Embryonic facial prominence (tissue), 1 donor: Measurements from ENCODE around the gene HOXD1.

Experiments
- DNase-seq: peaks from one replicate; pipeline ENCODE4 v3.0.0-alpha.2; 2016; ENCODE audit errors: extremely low spot score

HOXD1 gene

DNA sequence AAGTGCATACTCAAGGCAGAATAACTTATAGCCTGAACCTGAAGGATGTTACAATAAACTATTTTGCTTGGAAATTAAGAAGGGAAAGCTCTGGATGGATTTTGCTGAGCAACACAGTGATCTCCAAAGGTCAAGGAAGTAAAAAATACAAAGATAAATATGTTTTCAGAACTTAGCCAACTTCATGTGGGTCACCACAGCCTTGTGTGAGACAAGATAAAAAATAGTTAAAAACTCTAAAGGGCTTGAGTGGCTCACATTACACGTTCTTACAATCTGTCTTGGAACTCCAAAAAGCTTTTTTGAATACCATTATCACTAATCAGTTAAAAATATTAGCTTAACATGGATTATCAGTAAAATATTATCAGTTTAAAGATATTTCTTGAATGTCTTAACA lies 51.8 kb downstream of the HOXD1 start:
- no peak for DNase-seq
